ENCODE results near the gene CAPN5. TPM values are rescaled to one million over a fixed set of nuclear protein-coding genes. Genes with fewer than 3 reads are reported as not detected.
A peak's percentile ranks its signal among the peaks of the same experiment; 100 is the strongest.

The CAPN5 gene
- total RNA-seq, 1 donor from 2014 or later = 7.4 TPM

DNA sequence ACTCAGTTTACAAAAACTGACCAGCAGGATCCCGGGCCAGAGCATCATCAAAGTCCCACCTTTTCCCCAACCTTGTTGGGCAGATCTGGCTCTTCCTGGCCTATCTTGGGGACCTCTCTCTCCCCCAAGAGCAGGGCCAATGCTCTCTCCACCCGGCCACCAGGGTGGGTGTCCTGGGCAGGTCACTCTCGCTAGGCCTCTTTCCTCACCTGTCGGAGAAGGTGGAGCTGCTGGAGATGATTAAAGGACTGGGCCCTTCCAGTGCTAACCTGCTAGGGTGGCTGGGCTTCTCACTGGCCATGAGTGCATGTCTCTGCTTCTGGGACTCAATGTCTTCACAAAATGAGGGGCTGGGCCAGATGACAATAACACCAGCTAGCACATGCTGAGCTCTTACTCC lies 2.9 kb upstream of the CAPN5 start:
- Histone ChIP-seq H3K79me2 (ENCODE audit: low read depth) (no peaks in the 10 kb centered on the region), H3K9ac (no peak overlapping the region), H4K20me1 (ENCODE audit: low read depth) (peaks cover 3% of the 10 kb centered on the region), H3K4me2 (no peak overlapping the region), H3K27me3 (peaks cover 10% of the 10 kb centered on the region), H2AFZ (replicated peaks) (no peak overlapping the region), H3K4me3 (no peak overlapping the region), H3K9me3 (ENCODE audit: low read depth) (no peaks in the 10 kb centered on the region), H3K27ac (no peak overlapping the region), H3K4me1 (peaks cover 13% of the 10 kb centered on the region), H3K36me3 (no peaks in the 10 kb centered on the region), H3F3A (ENCODE audit: low read depth) (peaks cover 14% of the 10 kb centered on the region)
- H3K27ac Mint-ChIP-seq = no peak overlapping the region
- no peak overlapping the region for H3K4me3 Mint-ChIP-seq
- H3K27me3 Mint-ChIP-seq (ENCODE audit: insufficient read depth, low read depth) = peaks cover 7% of the 10 kb centered on the region
- no peaks in the 10 kb centered on the region for H3K36me3 Mint-ChIP-seq
- DNase-seq (ENCODE audit: low spot score) = no peak
- H3K4me1 Mint-ChIP-seq = peaks cover 13% of the 10 kb centered on the region
- peaks cover 6% of the 10 kb centered on the region for H3K9me3 Mint-ChIP-seq
- TF ChIP-seq, protein P1, sequence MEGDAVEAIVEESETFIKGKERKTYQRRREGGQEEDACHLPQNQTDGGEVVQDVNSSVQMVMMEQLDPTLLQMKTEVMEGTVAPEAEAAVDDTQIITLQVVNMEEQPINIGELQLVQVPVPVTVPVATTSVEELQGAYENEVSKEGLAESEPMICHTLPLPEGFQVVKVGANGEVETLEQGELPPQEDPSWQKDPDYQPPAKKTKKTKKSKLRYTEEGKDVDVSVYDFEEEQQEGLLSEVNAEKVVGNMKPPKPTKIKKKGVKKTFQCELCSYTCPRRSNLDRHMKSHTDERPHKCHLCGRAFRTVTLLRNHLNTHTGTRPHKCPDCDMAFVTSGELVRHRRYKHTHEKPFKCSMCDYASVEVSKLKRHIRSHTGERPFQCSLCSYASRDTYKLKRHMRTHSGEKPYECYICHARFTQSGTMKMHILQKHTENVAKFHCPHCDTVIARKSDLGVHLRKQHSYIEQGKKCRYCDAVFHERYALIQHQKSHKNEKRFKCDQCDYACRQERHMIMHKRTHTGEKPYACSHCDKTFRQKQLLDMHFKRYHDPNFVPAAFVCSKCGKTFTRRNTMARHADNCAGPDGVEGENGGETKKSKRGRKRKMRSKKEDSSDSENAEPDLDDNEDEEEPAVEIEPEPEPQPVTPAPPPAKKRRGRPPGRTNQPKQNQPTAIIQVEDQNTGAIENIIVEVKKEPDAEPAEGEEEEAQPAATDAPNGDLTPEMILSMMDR (IDR thresholded peaks at IDR 0.05) = no peak
- no peak for TF ChIP-seq EZH2 (IDR thresholded peaks at IDR 0.05)

DNA sequence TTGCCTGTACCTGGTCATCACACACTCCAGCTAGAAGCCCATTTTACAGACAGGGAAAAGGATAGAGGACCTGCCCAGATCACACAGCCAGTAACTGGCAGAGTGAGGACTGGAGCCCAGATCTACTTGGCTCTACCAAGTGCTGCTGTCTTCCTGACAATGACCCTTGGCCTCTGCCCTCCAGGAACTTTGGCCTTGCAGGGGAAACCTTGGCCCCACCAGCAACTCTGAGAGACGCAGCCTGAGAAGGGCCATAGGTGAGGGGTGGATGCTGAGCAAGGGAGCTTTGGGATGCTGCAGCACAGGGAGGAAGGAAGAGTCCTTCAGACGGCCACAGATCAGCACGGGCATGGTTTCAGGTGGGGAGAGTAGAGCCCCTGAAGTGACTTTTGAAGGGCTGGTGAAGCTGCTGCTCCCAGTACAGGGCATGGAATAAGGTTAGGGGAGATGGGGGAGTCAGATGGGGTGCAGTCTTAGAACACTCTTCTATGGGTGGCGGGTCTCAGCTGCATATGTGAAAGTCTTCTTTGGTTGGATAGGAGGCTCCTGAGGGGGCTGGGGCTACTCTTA lies 2.0 kb upstream of the CAPN5 start:
- Histone ChIP-seq H3K4me3 (no peak overlapping the region), H3K27me3 (peaks cover 10% of the 10 kb centered on the region), H3K4me2 (no peak overlapping the region), H3K9me3 (ENCODE audit: low read depth) (no peaks in the 10 kb centered on the region), H4K20me1 (ENCODE audit: low read depth) (peaks cover 3% of the 10 kb centered on the region), H3F3A (ENCODE audit: low read depth) (peaks cover 14% of the 10 kb centered on the region), H3K9ac (no peak overlapping the region), H3K4me1 (peaks cover 13% of the 10 kb centered on the region), H2AFZ (replicated peaks) (no peak overlapping the region), H3K36me3 (no peaks in the 10 kb centered on the region), H3K27ac (no peak overlapping the region), H3K79me2 (ENCODE audit: low read depth) (no peaks in the 10 kb centered on the region)
- peaks cover 7% of the 10 kb centered on the region for H3K27me3 Mint-ChIP-seq (ENCODE audit: insufficient read depth, low read depth)
- DNase-seq (ENCODE audit: low spot score) = no peak
- H3K4me1 Mint-ChIP-seq = peaks cover 16% of the 10 kb centered on the region
- no peak overlapping the region for H3K27ac Mint-ChIP-seq
- peaks cover 6% of the 10 kb centered on the region for H3K9me3 Mint-ChIP-seq
- peak overlapping the region; percentile 42 for H3K4me3 Mint-ChIP-seq
- TF ChIP-seq EZH2phosphoT487 (IDR thresholded peaks at IDR 0.05) = no peak
- TF ChIP-seq, protein P1 (IDR thresholded peaks at IDR 0.05) = no peak
- TF ChIP-seq EZH2 (IDR thresholded peaks at IDR 0.05) = no peak
- no peaks in the 10 kb centered on the region for H3K36me3 Mint-ChIP-seq

DNA sequence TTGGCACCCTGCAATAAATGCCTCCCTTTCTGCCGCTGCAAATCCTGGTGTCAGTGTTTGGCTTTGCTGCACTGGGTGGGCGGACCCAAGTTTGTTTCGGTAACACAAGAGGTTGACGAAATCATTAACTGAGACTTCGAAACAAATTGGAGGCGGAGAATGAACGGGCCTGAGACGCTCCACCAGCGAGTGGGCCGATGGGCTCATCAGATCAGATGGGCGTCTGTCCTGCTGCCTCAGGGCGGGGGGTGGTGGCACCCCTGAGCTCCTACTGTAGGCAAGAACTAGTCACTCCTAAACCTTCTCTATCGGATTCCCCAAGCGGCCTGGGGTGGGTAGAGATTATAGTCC lies 918 bp upstream of the CAPN5 start:
- peaks cover 13% of the 10 kb centered on the region for H3K4me1 ChIP-seq
- H3F3A ChIP-seq (ENCODE audit: low read depth) = peaks cover 14% of the 10 kb centered on the region
- H3K36me3 ChIP-seq = no peaks in the 10 kb centered on the region
- H3K27me3 ChIP-seq = peaks cover 10% of the 10 kb centered on the region
- Mint-ChIP-seq H3K36me3 (no peaks in the 10 kb centered on the region), H3K4me3 (peak overlapping the region; percentile 91), H3K27me3 (ENCODE audit: insufficient read depth, low read depth) (peaks cover 10% of the 10 kb centered on the region), H3K4me1 (peaks cover 21% of the 10 kb centered on the region), H3K9me3 (peaks cover 6% of the 10 kb centered on the region), H3K27ac (peak overlapping the region; percentile 66)
- no peaks in the 10 kb centered on the region for H3K9me3 ChIP-seq (ENCODE audit: low read depth)
- H3K27ac ChIP-seq = no peak overlapping the region
- TF ChIP-seq, protein P1 (IDR thresholded peaks at IDR 0.05) = no peak
- no peak for TF ChIP-seq EZH2phosphoT487 (IDR thresholded peaks at IDR 0.05)
- no peak for TF ChIP-seq EZH2 (IDR thresholded peaks at IDR 0.05)
- peak overlapping the region; percentile 98 for H3K4me2 ChIP-seq
- peaks cover 3% of the 10 kb centered on the region for H4K20me1 ChIP-seq (ENCODE audit: low read depth)
- peak; percentile 48 for DNase-seq (ENCODE audit: low spot score)
- peak overlapping the region; percentile 90 for H2AFZ ChIP-seq (replicated peaks)
- H3K79me2 ChIP-seq (ENCODE audit: low read depth) = no peaks in the 10 kb centered on the region
- H3K4me3 ChIP-seq = peak overlapping the region; percentile 75
- H3K9ac ChIP-seq = no peak overlapping the region

All from neural progenitor cell (in vitro differentiated cells).